Stimulated activated CD8-positive, alpha-beta memory T cell treated with anti-CD3 and anti-CD28 coated beads, Interleukin-15, amount 100 ng/mL, for 24 hours (primary cell): ENCODE results near the gene FILIP1L.

Experiments
- DNase-seq: peaks from one replicate; pipeline ENCODE4 v3.0.0-alpha.2; 2020; ENCODE audit warnings: low read depth

The FILIP1L gene

GRCh38 chr3:99950921-99951320 lies 163.4 kb downstream of the FILIP1L start:
- no peak for DNase-seq

- no peak for DNase-seq
Measured at GRCh38 chr3:99949956-99950670, 164.2 kb downstream of the FILIP1L start.

DNA sequence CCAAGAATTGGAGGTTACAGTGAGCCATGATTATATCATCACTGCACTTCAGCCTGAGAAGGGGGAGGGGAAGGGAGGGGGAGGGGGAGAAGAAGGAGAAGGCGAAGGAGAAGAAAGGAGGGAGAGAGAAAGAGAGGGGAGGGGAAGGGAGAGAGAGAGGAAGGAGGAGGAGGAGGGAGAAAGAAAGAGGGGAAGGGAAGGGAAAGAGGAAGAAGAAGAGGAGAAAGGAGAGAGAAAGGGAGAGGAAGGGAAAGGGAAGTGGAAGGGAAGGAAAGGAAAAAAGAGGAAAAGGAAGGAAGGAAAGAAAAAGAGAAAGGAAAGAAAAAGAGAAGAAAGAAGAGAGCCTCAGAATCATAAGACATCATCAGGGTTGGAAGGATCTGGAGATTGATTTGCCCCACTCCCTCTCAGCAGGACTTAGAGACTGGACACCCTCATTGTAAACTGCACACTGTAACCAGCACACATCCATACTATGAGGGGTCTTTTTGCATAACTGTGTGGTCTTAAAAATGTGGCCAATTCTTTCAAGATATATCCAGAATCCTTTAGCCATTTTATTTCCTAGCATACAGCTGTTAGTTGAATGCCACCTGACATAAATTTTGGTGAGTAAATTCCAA lies 165.7 kb downstream of the FILIP1L start:
- no peak for DNase-seq

DNA sequence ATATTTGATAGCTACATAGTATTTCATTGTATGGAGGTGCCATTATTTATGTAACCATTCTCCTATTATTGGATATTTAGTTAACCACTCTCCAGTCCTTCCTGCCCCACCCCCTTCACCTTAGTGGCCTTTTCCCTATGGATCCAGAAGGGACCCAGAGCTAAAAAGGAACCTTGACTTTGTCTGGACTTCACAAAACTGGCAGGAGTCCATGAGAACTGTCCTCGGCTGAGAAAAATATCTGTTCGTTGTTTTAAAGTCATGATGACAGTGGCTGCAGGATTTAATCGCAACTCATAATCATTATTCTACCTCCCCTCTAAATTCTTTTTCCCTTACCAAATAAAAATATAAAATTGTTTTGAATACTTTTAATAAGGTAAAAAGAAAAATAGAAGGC lies 166.9 kb downstream of the FILIP1L start:
- no peak for DNase-seq

DNA sequence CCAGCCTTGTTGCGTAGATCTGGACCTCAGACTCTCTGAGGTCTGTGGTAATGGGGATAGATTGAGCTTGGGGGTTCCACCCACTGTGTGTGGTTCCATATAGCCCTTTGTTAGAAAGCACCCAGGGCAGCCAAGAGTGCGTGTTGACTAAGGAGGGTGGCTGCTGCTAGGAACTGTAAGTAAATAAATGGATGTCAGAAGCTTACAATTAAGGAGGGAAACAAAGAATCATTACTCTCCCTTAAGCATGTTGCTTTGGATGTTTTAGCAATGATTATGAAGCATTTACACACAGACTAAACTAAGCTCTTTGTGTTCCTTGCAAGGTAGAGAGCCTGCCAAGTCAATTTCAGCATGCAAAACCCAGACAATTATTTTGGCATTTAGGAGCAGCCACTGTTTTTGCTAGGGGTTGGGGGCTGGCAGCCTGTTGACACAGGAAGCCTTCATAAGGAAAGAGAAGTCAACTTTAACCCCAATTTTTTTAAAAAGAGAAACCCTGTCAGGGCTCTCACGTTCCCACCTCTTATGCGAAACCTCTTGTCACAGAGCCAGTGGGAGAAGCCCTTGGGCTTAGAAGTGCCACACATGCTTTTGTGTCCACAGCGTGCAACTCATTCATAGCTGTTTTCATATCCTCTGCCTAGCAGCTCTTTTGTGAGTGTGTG lies 168.8 kb downstream of the FILIP1L start:
- DNase-seq = no peak

- no peak for DNase-seq
Measured at GRCh38 chr3:99943931-99944761, 170.2 kb downstream of the FILIP1L start.

DNA sequence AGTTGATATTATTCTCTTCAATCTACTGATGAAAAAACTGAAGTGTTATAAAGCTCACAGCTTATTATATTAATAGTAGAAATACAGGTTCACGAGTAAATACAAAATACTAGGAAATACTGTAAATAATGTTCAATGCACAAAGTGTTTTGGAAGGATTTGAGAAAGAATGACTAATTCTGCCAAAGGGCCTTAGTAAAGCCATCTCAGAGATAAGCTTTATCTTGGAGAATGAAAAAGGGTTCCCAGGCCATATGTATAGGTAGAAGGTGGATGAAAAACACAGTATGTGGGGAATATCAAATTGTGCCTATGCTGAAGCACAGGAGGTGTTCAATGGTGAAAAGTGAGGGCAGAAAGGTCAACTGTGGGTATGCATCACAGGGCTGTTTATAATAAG lies 173.1 kb downstream of the FILIP1L start:
- no peak for DNase-seq

GRCh38 chr3:99940350-99940749 lies 174.0 kb downstream of the FILIP1L start:
- no peak for DNase-seq

GRCh38 chr3:99939876-99940275 lies 174.4 kb downstream of the FILIP1L start:
- no peak for DNase-seq

DNA sequence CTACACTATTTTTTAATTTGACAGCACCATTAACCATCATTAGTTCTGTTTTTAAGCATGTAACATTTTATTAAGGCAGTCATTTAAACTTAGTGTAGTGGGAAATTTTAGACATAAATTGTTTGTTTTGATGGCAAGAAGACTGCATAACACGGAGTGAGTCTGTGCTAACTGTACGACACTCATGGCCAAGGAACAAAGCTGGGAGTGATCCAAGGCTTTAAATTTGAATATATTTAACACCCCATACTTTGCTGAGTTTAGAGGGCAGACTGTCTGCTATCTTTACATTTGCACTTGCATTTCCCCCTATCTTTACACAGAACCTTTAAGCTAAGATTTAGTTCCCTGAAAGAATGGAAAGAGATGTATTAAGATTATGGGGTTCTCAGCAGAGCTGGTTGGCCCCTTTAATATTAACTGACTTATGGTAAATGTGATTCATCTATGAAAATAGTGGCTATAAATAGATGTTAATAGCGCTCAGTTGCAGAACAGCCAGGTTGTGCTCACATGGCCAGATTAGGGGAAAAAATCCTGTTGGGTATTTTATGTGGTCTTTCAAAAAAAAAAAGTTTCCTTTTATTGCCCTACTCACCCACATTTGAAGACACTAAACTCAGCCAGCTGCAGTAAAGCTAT lies 175.9 kb downstream of the FILIP1L start:
- no peak for DNase-seq

- no peak for DNase-seq
Measured at GRCh38 chr3:99934975-99935797, 179.1 kb downstream of the FILIP1L start.

DNA sequence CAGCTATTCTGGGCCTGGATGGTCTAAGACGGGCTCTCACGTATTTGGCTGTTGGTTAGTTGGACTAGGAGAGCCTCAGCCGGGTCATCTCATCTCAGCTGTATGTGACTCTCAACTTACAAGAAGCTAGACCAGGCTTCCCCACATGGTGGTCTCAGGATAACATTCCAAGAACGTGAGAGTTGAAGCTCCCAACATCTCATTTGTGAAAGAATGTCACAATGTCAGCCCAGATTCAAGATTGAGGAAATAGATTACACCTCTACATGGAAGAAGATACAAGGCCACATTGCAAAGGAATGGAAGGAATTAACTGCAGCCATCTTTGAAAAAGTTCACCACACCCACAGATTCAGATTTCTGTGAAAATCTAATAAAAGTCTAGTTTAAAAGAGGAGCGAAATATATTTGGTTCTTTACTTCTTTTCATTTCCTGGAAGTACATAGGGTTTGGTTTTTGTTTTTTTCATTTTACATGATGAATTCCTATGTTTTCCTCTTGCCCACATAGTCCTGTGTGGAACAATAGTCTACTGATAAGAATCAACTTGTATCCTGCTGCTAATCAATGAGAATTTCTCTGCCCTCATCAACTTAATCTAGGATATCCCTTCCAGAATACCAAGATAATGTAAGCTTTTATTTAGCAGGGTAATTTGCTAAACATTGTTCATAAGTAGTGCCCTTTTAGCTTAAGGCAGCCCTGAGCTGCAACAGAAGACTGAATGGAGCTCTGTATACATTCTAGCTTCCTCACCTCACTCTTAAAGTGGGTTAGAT lies 180.1 kb downstream of the FILIP1L start:
- no peak for DNase-seq

- no peak for DNase-seq
Measured at GRCh38 chr3:99931059-99931458, 183.2 kb downstream of the FILIP1L start.

DNA sequence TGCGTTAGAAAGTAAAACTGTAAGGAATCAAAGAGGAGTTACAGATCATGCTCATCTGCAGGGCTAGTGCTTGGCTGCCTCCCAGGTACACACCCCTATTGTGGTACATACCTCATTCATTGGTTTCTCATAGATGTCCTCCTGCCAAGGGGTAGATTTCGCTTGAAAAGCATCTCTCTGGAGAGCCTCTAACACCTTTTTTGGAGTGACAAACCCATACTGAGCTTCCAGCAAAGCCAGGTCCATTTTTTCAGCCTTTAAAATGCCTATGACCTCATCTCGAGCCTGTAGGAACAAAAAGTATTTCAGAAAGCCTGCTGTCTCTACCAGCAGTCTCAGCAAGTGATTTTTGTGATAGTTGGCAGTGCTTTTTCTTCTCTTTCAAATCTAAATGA lies 184.6 kb downstream of the FILIP1L start:
- DNase-seq = no peak

GRCh38 chr3:99928771-99929744 lies 185.2 kb downstream of the FILIP1L start:
- DNase-seq = no peak

DNA sequence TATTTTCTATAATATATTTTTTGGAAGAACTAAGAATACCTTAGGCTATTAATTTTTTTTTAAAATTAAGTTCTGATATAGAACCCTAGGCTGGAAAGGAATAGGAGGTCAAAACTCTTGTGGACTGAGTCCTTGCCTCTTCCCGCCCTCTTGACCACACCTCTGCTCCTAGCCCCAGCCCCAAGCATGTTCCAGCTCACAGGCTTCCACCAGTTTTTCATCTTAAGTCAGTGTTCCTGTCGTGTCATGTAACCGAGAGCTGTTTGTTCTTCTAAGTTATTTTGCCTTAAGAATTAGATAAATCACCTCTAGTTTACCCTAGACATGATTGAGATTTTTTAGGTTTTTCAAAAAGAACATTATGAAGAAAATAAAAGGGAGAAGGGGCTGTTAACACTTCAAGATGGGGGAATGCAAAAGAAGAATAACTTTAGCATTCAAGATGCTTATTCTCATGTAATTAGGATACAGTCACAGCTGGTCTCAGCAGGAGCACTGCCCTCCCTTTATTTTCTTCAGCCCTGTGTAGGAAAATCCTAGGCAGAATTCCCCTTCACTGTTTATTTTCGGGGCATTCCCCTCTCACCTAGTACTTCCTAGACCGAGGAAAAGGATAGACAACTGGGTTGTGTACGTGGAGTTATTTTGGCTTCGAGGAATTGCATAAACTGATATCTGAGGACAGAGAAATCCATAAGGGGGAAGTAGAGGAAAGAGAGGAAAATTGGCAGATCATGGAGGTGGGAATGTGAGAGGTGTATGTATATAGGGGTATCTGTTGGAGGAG lies 186.4 kb downstream of the FILIP1L start:
- DNase-seq = no peak

GRCh38 chr3:99925584-99926230 lies 188.6 kb downstream of the FILIP1L start:
- no peak for DNase-seq

DNA sequence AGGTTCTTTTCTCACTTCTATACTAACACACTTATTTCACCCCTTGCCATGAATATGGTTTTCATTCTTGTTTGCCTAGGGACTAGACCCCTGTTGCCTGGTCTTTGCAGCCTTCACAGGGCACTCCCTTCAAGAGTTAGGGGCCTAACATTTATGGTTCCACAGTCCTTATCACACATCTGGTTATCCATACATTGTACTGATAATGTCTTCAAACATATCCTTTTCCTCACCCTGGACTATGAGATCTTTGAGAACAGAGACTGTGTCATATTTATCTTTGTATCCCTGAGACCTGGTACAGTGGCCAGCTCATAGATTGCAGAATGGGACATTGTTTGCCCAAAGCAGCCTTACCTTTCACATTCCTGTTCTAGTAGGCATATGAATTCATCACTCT lies 190.4 kb downstream of the FILIP1L start:
- DNase-seq = no peak
